CD4-positive, alpha-beta T cell treated with Interleukin-10 for 1 hour (primary cell): ENCODE results near the gene ARHGEF28.

ENCODE experiments used
- DNase-seq: peaks from one replicate; pipeline ENCODE4 v3.0.0-alpha.2; 2020

Gene ARHGEF28

DNA sequence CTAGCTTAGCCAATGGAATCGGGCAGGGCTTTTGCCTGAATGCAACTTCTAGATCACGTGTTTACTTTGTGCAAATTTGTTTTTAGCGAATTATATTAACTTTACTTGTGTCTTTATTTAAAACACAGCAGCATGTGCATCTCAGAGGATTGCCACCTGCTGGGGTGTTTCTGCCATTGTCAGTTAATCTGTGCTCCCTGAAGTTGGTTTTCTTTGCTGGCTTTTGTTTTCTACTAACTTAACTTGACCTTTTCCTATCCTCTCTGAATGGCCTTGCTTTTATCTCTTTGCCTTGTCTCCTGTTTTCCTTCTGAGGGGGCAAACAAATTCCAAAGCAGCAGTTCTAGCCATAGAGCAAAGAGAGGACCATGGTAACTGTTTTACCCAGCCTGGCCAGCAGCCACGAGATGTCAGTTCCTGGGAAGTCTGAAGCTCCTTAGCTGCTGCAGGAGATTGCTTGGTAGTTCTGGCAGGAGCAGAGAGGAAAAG lies 67.6 kb downstream of the ARHGEF28 start:
- DNase-seq, result peak; percentile 6

DNA sequence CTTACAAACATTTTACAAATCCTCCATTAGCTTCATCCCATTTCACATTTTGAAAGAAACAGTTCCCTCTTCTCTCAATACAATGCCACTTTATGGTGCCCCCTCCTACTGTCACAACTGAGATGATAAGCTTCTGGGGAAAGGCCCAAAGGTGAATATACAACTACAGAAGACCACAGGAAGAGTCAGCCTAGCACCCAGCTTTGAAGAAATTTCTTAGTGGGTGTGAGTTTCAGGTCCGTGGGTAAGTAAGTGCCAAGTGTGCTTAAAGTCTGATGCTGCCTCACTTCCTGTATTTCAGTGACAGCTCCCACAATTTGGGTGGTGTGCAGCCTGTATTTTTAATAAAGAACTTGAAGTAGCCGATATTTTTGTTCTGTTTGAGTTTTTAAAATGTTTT lies 68.1 kb downstream of the ARHGEF28 start:
- peak; percentile 39 for DNase-seq

DNA sequence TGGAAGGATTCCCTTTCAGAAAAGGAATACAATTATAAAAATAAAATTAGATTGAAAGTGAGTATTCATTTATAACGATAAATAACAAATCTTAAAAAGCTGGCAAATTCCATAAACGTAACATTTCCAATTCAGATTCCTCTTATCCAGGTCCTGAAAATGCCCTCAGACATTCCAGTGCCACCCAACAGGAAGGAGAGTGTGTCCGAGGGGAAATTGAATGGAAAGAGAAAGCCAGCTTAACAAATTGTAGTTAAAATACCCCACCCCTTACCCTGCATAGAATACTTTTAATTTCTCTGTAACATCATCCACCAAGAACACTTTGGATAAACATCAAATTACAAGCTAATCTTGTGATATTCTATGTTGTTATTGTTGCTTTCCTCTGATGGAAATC lies 72.0 kb downstream of the ARHGEF28 start:
- DNase-seq, result no peak

DNA sequence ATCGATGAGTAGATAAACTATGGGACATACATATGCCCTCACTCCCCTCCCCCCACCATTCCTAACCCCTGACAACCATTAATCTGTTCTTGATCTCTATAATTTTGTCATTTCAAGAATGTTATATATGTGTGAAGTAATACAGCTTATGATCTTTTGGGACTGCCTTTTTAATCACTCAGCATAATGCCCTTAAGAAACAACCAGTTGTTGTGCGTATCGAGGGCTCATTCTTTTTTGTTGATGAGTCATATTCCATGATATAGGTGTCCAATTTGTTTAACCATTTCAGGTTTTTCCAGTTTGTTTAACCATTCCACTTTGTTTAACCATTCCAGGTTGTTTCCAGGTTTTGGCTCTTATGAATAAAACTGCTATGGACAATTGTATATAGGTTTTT lies 75.6 kb downstream of the ARHGEF28 start:
- no peak for DNase-seq

DNA sequence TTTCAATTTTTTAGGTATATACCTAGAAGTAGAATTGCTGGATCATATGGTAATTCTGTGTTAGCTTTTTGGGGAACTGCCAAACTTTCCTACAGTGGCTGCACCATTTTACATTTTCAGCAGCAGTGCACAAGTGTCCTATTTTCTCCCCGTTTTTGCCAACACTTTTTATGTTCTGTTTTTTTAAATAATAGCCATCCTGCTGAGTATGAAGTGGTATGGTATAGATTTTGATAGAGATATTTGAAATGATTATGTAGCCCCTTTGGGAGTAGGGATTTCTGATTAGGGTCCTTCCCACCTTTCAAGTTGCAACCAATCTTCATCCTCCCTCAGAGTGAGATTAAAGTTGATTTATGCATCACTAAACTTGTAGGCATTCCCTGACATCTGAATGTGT lies 76.5 kb downstream of the ARHGEF28 start:
- DNase-seq, result no peak

DNA sequence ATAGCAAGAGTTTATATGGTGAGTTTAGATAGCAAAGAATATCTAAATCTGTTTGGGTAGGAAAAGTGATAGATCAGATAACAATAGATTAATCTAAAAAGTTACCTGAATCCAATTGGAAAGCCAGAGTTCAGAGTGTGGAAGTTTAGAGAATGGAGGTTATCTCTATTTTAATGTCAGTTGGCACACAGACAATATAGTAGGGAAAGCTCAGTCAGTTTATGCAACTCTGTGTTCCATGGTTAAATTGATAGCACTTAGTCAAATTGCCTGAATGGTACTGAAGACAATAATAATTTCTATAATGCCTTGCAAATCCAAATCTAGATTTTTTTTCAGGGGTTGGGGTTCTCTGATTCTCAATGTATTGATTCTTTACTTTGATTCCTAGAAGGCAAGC lies 77.0 kb downstream of the ARHGEF28 start:
- no peak for DNase-seq

DNA sequence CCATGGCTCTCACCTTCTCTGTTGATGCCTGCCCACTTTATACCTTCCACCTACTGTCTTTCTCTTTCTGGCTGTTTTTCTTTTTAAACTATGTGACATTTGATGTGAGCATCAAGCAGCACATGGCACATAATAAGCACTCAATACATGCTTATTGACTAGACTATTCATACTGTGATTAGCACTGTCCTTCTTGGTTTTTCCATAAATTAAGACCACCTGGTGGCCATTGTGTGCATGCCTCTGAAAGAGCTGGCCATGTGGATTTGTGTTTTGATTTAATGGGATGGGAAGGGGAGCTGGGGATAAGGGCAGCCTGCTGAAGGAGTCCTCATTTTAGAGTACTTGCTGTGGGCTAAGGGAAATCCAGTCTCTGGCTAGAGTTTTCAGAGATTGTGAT lies 79.4 kb downstream of the ARHGEF28 start:
- DNase-seq, result no peak

DNA sequence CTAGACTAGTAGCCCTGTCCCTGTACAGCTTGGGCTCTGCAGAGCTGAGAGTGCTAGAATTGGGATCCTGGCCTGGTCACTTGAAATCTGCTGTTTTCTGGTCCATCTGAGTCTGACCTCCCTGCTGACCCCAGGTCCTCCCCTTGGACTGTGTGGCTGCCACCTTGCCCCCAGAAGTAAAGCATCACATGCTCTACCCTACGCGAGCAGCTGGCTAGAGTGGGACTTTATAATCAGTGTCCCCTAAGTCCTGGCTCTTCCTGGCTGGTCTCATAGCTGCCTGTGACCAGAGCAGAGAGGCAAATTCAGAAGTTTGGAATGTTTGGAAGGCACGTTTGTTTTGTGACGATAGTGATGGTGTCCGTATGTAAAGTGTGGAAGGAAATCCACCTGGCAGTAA lies 81.0 kb downstream of the ARHGEF28 start:
- no peak for DNase-seq

DNA sequence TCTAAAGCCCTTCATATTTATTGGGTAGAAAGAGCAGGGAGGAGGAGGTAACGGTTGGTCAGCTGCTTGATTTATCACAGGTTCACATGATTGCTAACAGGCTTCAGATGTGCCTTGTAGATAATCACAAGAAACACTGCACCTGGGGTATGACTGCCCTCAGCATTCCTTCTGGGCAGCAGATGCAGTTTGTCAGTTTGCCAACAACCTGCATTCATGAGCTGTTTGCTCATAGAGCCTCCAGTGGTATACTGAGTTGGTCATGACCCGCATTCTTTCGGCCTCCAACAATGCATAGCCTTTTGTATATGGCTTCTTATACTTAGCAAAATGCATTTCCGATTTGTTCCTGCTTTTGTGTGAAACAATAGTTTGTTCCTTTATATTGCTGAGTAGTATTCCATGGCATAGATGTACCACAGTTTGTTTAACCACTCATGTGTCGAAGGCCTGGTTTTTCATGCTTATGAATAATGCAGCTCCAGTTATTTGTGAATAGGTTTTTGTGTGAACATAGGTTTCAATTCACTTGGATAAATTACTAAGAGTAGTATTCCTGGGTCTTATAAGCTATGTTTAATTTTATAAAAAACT lies 83.6 kb downstream of the ARHGEF28 start:
- DNase-seq, result no peak

DNA sequence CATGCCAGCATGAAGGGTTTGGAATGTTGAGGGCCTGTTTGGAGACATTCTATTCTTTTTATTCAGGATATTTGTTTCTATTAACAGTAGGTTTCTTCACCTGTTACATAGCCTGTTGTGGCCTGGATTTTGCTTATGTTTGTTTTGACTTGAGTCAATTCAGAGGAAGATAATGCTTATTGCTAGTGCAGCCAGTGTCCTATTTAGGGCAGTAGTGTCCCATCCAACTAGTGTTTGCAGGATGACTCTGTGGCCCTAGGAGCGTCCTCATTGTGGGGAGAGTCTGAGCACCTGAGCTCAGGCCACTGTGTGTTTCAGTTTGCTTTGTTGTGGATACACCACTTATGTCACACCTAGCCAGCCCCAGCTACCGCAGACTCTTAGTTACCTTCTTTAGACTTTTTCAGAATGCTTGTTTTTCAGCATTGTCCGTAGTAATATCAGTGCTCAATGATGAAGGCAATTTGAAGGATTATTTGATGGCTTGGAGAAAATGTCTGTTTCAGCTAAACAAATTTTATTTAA lies 90.3 kb downstream of the ARHGEF28 start:
- no peak for DNase-seq

DNA sequence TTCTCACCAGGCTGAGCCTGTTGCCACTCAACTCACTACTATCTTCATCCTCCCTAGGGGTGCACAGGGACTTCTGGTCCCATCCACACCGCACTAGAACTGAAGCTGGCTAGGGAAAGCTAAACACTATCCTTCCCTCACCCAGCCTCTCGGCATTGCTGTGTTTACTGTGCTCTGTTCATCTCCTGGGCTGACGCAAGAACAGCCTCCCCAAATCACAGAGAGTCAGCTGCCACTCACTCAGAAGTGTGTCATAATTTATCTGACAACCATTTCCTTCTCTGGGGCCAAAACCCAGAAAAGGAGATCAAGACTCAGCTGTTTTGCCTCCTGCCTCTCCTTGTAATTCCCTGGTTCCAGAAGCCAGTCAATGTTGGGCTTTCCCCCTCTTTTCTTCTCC lies 92.8 kb downstream of the ARHGEF28 start:
- DNase-seq, result no peak

DNA sequence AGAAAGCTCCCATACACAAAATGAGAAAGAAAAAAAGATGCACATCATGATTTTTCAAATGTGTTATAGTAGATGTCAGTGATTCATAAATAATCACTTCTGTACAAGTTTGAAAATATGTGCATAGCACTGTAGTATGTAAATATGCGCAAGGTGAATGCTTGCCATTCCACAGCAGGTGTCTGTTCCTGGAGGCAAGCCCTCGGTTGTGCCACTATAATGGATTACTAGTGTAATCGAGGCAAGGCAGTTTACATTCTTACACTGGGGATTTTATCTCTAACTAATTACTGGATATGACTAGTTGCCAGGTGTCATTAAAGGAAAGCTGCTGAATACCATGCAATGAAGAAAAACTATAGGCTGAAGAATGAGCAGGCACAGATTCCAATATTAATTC lies 93.6 kb downstream of the ARHGEF28 start:
- no peak for DNase-seq

DNA sequence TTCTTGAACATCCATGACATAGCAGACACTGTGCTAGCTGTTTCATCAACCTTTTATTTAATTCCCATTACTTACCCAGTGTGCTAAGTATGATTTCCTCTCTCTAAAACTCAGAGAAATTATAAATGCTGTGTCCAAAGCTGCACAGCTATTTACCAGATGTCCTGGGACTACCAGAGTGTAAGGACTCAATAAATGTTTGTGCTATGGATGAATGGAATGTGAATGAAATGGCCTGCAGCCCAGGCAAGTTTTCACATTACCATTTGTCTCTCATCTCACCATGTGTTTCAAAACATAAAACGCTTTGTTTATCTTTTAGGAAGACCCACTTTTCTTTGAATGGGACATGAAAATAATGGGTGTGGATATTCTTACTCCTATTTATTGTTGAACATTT lies 96.2 kb downstream of the ARHGEF28 start:
- DNase-seq, result no peak

DNA sequence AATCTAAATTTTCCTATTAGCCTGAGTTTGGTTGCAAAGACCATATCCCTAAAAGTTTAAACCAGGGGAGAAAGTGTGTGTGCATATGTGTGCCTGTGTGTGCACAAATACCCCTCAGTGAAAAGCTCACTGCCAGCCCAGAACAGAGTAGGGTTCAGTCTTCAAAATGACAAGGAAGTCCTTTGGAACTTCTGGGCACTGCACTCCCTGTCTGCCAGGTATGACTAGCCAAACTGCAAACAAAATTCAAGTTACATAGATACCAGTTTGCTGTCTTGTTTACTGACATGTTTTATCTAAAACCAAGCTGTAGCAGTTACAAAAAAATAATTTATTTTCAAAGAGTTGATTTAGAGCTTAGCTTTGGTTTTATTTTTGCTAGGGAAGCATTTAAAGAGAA lies 100.1 kb downstream of the ARHGEF28 start:
- DNase-seq, result no peak

DNA sequence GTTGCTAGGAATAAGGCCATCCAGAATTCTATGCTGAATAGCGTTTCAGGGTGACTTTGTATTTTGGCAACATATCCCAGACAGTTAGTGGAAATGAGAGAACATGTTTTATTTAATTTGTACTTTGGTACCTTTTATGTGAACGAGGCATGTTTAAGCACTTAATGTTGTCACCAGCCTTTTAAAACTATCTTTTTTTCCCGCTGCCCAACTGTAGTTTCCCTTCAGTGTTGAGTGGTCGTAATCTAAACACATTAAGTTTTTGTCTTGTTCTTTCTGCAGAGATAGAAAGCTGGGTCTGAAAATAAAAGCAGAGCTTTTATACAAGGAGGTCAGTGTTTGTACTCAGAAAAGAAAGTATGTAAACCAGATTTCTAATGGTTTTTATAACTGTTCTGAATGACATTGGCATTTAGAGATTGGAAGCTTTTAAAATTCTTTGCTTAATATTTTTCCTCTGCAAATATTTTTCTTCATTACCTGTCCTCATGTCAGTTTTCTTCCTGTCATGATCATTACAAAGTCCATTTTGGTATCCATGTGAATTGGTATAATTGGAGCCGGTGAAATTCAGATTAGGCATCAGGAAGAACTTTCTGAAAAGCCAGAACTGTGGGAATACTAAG lies 100.7 kb downstream of the ARHGEF28 start:
- no peak for DNase-seq

DNA sequence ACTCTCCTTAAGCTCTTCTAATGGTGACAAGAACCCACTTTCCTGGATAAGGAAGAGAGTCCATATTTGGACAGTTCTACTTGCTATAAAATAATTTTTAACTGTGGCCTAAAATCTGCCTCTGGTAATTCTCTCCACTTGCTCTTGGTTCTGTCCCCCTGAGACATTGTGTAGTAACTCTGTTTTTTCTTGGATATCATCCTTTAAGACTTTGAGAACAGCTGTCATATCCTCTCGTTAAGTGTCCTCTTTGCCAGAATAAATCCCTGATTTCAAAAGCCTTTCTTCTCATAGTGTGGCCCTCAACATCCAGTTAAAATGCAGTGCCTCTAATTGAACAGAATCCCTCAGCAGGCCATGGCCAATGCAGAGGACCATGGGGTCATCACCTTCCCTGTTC lies 101.5 kb downstream of the ARHGEF28 start:
- DNase-seq, result no peak

DNA sequence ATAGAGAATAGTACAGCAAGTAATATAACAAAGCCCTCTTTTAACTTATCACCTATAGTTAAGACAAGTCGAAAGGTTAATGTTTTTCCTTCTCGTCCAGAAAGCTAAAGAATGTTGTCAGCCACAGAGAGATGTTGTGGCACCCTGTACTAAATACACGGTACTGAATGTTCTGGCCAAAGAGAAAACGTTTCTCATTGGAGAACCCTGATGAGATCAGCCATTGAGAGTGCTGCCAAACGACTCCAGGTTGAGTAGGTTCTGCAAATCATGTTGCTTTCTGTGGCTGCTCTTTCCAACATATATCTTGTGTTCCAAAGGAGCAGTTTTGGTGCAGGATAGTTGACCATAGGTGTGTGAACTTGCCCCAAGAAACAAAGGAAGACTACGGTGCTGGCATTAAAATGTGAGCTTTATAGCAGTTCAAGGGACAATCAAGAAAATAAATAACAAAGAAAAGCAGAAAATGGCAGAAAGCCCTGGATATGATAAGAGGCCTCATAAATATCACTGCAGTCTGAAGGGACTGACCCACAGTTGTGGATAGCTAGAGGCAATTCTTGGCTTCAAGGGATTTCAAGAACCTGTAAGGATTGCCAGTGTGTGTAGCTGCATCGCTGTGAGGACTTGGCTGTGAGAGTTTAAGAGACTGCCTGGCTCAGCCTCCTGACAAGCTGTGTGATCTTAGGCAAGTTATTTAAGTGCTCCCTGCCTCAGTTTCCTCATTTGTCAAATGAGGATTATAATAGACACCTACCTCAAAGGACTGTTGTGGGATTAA lies 102.7 kb downstream of the ARHGEF28 start:
- DNase-seq, result no peak

DNA sequence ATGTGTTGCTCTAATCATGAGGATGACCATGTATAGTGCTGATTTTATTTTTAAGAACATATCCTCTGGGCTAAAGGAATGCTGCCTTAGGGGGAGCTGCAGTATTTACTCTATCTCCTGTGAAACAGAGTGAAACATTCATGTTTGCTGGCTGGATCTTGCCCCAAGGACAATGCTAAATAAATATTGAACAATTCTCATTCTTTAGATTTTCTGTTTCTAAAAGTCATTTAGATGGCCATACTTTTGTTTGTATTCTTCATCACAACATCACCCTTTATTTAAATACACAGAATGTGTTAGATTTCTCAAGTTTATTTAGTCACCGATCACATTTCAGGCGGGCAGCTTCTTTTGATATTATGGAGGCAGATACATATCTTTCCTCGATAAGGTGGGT lies 103.3 kb downstream of the ARHGEF28 start:
- DNase-seq, result no peak

DNA sequence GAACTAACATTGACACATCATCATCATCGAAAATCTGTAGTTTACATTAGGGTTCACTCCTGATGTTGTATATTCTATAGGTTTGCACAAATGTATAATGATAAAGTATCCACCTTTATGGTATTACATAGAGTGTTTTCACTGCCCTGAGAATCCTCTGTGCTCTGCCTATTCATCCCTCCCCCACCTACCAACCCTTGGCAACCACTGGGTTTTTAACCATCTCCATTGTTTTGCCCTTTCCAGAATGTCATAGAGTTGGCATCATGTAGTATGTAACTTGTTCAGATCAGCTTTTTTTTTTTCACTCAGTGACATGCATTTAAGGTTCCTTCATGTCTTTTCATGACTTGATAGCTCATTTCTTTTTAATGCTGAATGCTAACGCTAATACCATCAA lies 106.0 kb downstream of the ARHGEF28 start:
- DNase-seq, result no peak

DNA sequence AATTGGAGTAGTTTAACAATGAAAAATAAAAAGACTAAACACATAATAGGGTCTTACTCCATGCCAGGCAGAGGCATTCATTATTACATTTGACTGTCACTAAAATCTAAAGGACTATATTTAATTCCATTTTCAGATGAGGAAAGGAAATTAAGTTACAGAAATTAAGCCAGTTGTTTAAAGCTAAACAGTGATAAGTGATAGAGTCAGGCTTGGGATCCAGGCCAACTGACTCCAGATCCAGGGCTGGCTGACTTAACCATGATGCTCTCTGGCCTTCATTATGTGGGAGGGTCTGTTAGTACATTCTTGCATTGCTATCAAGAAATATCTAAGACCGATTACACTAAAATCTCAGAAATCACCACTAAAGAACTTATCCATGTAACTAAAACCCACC lies 107.2 kb downstream of the ARHGEF28 start:
- DNase-seq, result no peak

DNA sequence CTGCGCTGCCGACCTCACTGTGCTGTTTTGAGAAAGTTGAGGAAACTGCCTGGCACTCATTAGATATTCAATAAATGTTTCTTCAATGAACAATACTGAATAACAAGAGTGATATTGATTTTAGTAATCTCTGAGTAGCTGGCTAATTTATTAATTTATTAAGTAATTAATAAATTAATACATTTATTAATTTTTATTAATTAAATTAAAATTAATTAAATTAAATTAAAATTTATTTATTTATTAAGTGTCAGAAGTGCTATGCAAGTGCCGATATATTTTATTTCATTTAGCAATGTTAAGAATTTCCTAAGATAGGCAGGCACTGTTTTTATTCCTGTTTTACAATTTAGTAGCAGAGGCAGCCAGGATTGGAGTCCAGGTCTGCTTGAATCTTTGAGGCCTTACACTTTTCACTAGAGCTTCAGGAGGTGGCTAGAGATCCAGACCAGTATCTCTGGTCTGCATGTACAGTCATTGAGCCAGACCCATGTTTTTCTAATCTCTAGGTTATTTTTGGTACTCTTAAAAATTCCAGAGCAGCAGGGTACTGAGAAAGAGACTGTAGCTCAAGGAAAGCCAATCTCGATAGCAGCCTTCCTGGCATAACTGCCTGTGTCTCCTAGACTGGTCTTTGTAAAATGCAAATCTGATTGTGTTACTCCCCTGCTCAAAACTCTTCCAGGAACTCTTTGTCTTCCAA lies 109.2 kb downstream of the ARHGEF28 start:
- DNase-seq, result no peak

DNA sequence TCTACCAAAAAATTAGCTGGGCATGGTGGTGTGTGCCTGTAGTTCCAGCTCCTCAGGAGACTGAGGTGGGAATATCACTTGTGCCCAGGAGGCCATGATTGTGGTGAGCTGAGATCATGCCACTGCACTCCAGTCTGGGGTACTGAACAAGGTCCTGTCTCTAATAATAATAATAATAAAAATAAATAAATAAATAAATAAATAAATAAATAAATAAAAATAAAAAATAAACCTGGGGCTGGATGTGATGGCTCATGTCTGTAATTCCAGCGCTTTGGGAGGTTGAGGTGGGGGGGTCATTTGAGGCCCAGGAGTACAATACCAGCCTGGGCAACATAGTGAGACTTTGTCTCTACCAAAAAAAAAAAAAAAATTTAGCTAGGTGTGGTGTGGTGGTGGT lies 113.7 kb downstream of the ARHGEF28 start:
- DNase-seq, result no peak

DNA sequence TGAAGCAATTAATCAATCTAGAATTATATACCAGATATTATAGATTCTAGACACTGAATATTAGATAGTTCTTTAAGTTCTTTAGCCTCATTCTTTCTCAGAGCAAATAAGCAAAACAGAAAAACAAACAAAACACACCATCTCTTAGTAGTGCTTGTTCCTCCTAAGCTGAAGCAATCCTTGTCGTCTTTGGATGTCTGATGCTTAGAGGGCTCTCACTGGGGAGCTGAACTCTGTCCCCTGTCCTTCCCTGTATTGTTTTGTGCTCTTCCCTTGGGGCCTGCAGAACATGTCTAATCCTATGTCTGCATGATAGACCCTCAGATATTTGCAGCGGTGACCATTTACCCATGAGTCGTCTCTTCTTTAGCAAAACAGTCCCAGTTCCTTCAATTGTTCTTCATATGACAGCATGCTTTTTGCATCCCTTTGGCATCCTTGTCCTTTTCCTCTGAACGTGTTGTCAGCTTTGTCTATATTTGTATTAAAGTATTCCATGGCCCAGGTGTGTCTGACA lies 114.3 kb downstream of the ARHGEF28 start:
- DNase-seq, result no peak
